ENCODE measurements around the gene CNTNAP2.

- TF ChIP-seq TAF1 (IDR thresholded peaks at IDR 0.05; ENCODE audit: low read depth, low read length) (no peak), GTF2F1 (IDR thresholded peaks at IDR 0.05; ENCODE audit: borderline replicate concordance, low read depth, low read length) (no peak)
Measured at GRCh38 chr7:146255609-146256008, 139.0 kb downstream of the CNTNAP2 start.
